Upper lobe of left lung (tissue), 6 donors: ENCODE data around the gene ZDHHC1. TPM values are rescaled to one million over a fixed set of nuclear protein-coding genes. Genes with fewer than 3 reads are reported as not detected.

Source experiments
- ATAC-seq, 2 donors: fragments of 200-7000 bp; cut with Tn5 transposase; one replicate each; pipeline ENCODE4 v1.9.1; 2022; ENCODE audit warnings: mild to moderate bottlenecking in 2 of 2, moderate library complexity in 2 of 2; ENCODE audit not compliant: low FRiP score in 2 of 2
- DNase-seq, 2 donors: peaks; one replicate each; pipeline ENCODE4 v3.0.0-alpha.2; 2019 to 2020
- H3K27ac ChIP-seq, 4 donors: fragments of 200-600 bp; sonication (generic); one replicate each; pipeline ENCODE4 v1.5.1; 2016 to 2019
- H3K27me3 ChIP-seq, 4 donors: fragments of 200-600 bp; sonication (generic); one replicate each; pipeline ENCODE4 v1.5.1; 2017 to 2019
- H3K36me3 ChIP-seq, 4 donors: fragments of 200-600 bp; sonication (generic); one replicate each; pipeline ENCODE4 v1.5.1; 2016 to 2019
- H3K4me1 ChIP-seq, 4 donors: fragments of 200-600 bp; sonication (generic); one replicate each; pipeline ENCODE4 v1.5.1; 2018 to 2019
- H3K4me3 ChIP-seq, 4 donors: fragments of 200-600 bp; sonication (generic); one replicate each; pipeline ENCODE4 v1.5.1; 2017 to 2019; ENCODE audit warnings: mild to moderate bottlenecking in 2 of 4, moderate library complexity in 1 of 4
- H3K9me3 ChIP-seq, 4 donors: fragments of 200-600 bp; sonication (generic); one replicate each; pipeline ENCODE4 v1.5.1; 2018 to 2019
- CTCF ChIP-seq, 6 experiments: fragments of 450-650 bp in 4 of 6; fragments of 200-600 bp in 2 of 6; sonication (generic) in 2 of 6; IDR thresholded peaks; one replicate each; pipeline ENCODE4 v1.5.1; 2016 to 2019; ENCODE audit warnings: antibody characterized with exemption in 6 of 6
- EP300 ChIP-seq, 4 donors: sonication (generic); formaldehyde crosslinking; IDR thresholded peaks; one replicate each; pipeline ENCODE4 v1.5.1; 2017; ENCODE audit warnings: antibody characterized with exemption in 4 of 4, control low read depth in 2 of 4
- POLR2A ChIP-seq, 4 donors: fragments of 450-650 bp; IDR thresholded peaks; one replicate each; pipeline ENCODE4 v1.5.1; 2016 to 2017; ENCODE audit warnings: antibody characterized with exemption in 4 of 4, mild to moderate bottlenecking in 2 of 4
- POLR2AphosphoS5 ChIP-seq, 2 donors: sonication (generic); formaldehyde crosslinking; IDR thresholded peaks; one replicate each; pipeline ENCODE4 v1.5.1; 2017; ENCODE audit warnings: antibody characterized with exemption in 2 of 2
- WGBS, 2 donors: methylation state at CpG; one replicate each; pipeline ENCODE4 v1.1.5; 2017 to 2018; 5-methylcytosine and 5-hydroxymethylcytosine counted together
- total RNA-seq, 6 donors: library from RNA; depleted of rRNA in 4 of 6; stranded (reverse); fragments of >200 nt in 4 of 6; gene quantifications; one replicate each; pipeline versions ENCODE4 v1.1.0 to v1.2.1, GENCODE V29; 2016 to 2021
- donor health status: DM: no; HTN: no; CAD: no; lungs with moderate emphysema.
- donor health status: DM: no; HTN: yes; CAD: no; lungs with severe emphysema.

Gene ZDHHC1
- total RNA-seq, 6 donors from 2014 or later = 14.7 to 49.2 (median 21.4) TPM

GRCh38 chr16:67397812-67398545 is 18.3 kb downstream of the ZDHHC1 start:
- DNase-seq (peak in 1 of 2 donors; percentile 77), ATAC-seq (no peak)
- no peak overlapping the region for H3K4me3 ChIP-seq
- H3K9me3 ChIP-seq = no peaks in the 10 kb centered on the region
- TF ChIP-seq CTCF (IDR thresholded peaks at IDR 0.05) = peak in 1 of 6 experiments; percentile 8
- TF ChIP-seq EP300 (IDR thresholded peaks at IDR 0.05) = no peak
- WGBS, 2 donors = 74 to 86% methylated on average over 11 to 22 of the region's 22 CpGs
- peak overlapping the region in 1 of 4 donors; percentile 30 for H3K27ac ChIP-seq
- H3K36me3 ChIP-seq = no peaks in the 10 kb centered on the region
- peaks cover 0 to 13% (median 2%) of the 10 kb centered on the region in 4 donors for H3K27me3 ChIP-seq
- peaks cover 36 to 64% (median 47%) of the 10 kb centered on the region in 4 donors for H3K4me1 ChIP-seq

GRCh38 chr16:67397036-67397801 is 19.1 kb downstream of the ZDHHC1 start:
- DNase-seq = peak in 1 of 2 donors; percentile 63
- no peak for TF ChIP-seq POLR2AphosphoS5 (IDR thresholded peaks at IDR 0.05)
- no peak for TF ChIP-seq CTCF (IDR thresholded peaks at IDR 0.05)
- no peak for TF ChIP-seq POLR2A (IDR thresholded peaks at IDR 0.05)
- TF ChIP-seq EP300 (IDR thresholded peaks at IDR 0.05) = no peak
- H3K27me3 ChIP-seq = peaks cover 0 to 13% (median 2%) of the 10 kb centered on the region in 4 donors
- peak in 1 of 2 donors; percentile 21 for ATAC-seq
- H3K9me3 ChIP-seq = no peaks in the 10 kb centered on the region
- WGBS, 2 donors = 71 to 80% methylated on average over 7 to 14 of the region's 15 CpGs
- H3K4me3 ChIP-seq = no peak overlapping the region
- peaks cover 40 to 72% (median 54%) of the 10 kb centered on the region in 4 donors for H3K4me1 ChIP-seq
- H3K27ac ChIP-seq = peak overlapping the region; percentile 64 to 73 (median 67)
- no peaks in the 10 kb centered on the region for H3K36me3 ChIP-seq

GRCh38 chr16:67396159-67397035 is 19.9 kb downstream of the ZDHHC1 start:
- Histone ChIP-seq H3K4me3 (peak overlapping the region in 2 of 4 donors; percentile 0 to 15), H3K27me3 (peaks cover 0 to 13% (median 2%) of the 10 kb centered on the region in 4 donors), H3K27ac (peak overlapping the region; percentile 65 to 73 (median 69)), H3K36me3 (no peaks in the 10 kb centered on the region), H3K9me3 (no peaks in the 10 kb centered on the region), H3K4me1 (peaks cover 43 to 80% (median 62%) of the 10 kb centered on the region in 4 donors)
- 28 to 39% methylated on average over 15 to 27 of the region's 31 CpGs for WGBS, 2 donors
- no peak for TF ChIP-seq EP300 (IDR thresholded peaks at IDR 0.05)
- TF ChIP-seq CTCF (IDR thresholded peaks at IDR 0.05) = no peak
- no peak for TF ChIP-seq POLR2AphosphoS5 (IDR thresholded peaks at IDR 0.05)
- peak in 1 of 4 donors; percentile 19 for TF ChIP-seq POLR2A (IDR thresholded peaks at IDR 0.05)
- DNase-seq (peak; percentile 87 to 91), ATAC-seq (peak; percentile 51 to 64)

- WGBS, 2 donors = 60 to 87% methylated on average over 1 to 12 of the region's 13 CpGs
- H3K4me3 ChIP-seq = peak overlapping the region in 1 of 4 donors; percentile 0
- peak in 1 of 2 donors; percentile 69 for DNase-seq
- H3K9me3 ChIP-seq = no peaks in the 10 kb centered on the region
- peaks cover 0 to 13% (median 2%) of the 10 kb centered on the region in 4 donors for H3K27me3 ChIP-seq
- peak overlapping the region; percentile 43 to 69 (median 65) for H3K27ac ChIP-seq
- no peak for TF ChIP-seq EP300 (IDR thresholded peaks at IDR 0.05)
- no peak for TF ChIP-seq POLR2A (IDR thresholded peaks at IDR 0.05)
- no peak for TF ChIP-seq CTCF (IDR thresholded peaks at IDR 0.05)
- TF ChIP-seq POLR2AphosphoS5 (IDR thresholded peaks at IDR 0.05) = no peak
- peaks cover 51 to 88% (median 70%) of the 10 kb centered on the region in 4 donors for H3K4me1 ChIP-seq
- ATAC-seq = no peak
- no peaks in the 10 kb centered on the region for H3K36me3 ChIP-seq
These were observed 20.7 kb downstream of the ZDHHC1 start for GRCh38 chr16:67395458-67396158.
